ENCODE measurements around the gene SCARB1. TPM values are rescaled to one million over a fixed set of nuclear protein-coding genes. Genes with fewer than 3 reads are reported as not detected.

Gene SCARB1
- total and polyA plus RNA-seq, 2 donors (not counting 3 experiments of a cell fraction or from before 2014, with no cell fraction given): 125 to 141 TPM

- dilution Hi-C loops (cut with MboI; ENCODE audit: extremely low pct_ligation_motif_present, low sequenced_read_pairs): no loop called here
- no peak overlapping the region for H3K27ac ChIP-seq (ENCODE audit: insufficient read depth, low read depth, low read length)
- no peak overlapping the region for H2AFZ ChIP-seq (ENCODE audit: low read depth, low read length)
- H3K9me3 ChIP-seq (replicated peaks; ENCODE audit: control insufficient read depth, insufficient read depth, low read length): no peaks in the 10 kb centered on the region
- no peak overlapping the region for H3K4me3 ChIP-seq (replicated peaks in 1 of 3; ENCODE audit: insufficient read depth in 1 of 3, low read depth in 1 of 3, low read length in 3 of 3)
- DNase-seq (ENCODE audit: low read depth, low spot score) (no peak), FAIRE-seq (no peak)
- H3K9me1 ChIP-seq (replicated peaks; ENCODE audit: control insufficient read depth, extremely low read depth, insufficient read depth, low read length): no peaks in the 10 kb centered on the region
- BruUV-seq (replicated peaks): no TSS peak
- no peaks in the 10 kb centered on the region for H3K36me3 ChIP-seq (ENCODE audit: control insufficient read depth in 2 of 2, extremely low read depth in 1 of 2, insufficient read depth in 2 of 2, low read length in 2 of 2)
- no peaks in the 10 kb centered on the region for H3K27me3 ChIP-seq (ENCODE audit: control insufficient read depth in 2 of 2, insufficient read depth in 2 of 2, low read length in 2 of 2)
- peaks cover 35% of the 10 kb centered on the region for H3K79me2 ChIP-seq (ENCODE audit: control insufficient read depth, insufficient read depth, low read length)
- ChIA-PET CTCF (interaction anchor here (1.2 kb wide), 1 partner anchor 11 kb away, joined by 3 read pairs; no protein-coding TSS in a partner anchor), POLR2A (no interaction called here)
- no peak overlapping the region for H3K9ac ChIP-seq (replicated peaks; ENCODE audit: extremely low read depth, insufficient read depth, low read length)
- H3K4me2 ChIP-seq (ENCODE audit: insufficient read depth, low read length): no peak overlapping the region
- no peaks in the 10 kb centered on the region for H3K4me1 ChIP-seq (ENCODE audit: control insufficient read depth, extremely low read depth, insufficient read depth, low read length)
- intact Hi-C loops (cut with micrococcal nuclease): no loop called here
- TF ChIP-seq FOS (IDR thresholded peaks at IDR 0.05; ENCODE audit: borderline replicate concordance, insufficient read depth, low read length) (no peak), GATA2 (IDR thresholded peaks at IDR 0.05; ENCODE audit: insufficient read depth, insufficient read length, low read depth, low read length) (no peak)
- TF ChIP-seq, protein P1, sequence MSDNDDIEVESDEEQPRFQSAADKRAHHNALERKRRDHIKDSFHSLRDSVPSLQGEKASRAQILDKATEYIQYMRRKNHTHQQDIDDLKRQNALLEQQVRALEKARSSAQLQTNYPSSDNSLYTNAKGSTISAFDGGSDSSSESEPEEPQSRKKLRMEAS (IDR thresholded peaks at IDR 0.05; ENCODE audit: insufficient read depth, insufficient read length): no peak
- H4K20me1 ChIP-seq (replicated peaks; ENCODE audit: control insufficient read depth, extremely low read depth, insufficient read depth, low read length): no peaks in the 10 kb centered on the region
Measured at GRCh38 chr12:124848621-124849380, 14.9 kb downstream of the SCARB1 start.

DNA sequence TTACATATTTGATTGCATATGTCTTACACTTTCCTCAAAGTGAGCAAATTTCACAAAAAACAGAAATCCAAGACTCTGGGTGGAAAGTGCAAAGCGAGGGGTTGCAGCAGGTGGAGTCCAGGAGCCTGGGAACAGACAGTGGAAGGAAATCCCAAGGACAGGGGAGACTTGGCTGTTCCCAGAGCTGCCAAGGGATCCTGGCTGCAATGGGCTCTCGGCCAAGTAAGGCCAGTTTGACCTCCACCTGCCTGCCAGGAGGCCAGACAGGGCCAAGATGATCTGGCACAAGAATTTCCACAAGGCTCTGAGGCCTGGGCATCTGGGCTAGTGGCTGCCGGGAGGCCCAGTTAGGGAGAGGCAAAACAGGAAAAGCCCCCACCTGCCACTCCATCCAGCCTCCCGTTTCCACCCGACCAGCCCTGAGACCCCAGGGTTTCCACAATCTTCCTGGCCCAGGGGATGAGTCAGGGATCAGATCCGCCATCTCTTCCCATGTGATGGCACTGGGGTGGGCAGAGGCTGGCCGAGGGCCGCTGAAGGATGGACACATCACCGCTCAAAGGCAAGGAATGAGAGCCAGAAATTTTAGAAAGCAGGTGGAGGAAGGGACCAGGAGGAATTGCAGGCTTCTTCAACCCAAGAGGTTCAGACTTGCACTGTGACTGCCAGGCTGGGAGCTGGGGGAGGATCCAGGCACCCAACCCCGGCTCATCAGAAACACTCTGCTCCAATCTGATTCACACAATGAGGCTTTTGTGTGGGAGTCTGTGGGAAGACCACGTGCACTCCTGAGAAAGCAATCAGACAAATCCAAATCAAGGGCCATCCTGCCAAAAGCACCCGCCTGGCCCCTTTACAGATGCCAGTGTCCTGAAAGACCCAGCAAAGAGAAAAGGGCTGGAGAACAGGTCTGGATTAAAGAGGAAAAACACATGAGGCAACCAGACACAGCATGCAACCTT lies 16.3 kb downstream of the SCARB1 start:
- no peak overlapping the region for H3K4me3 ChIP-seq (replicated peaks in 1 of 3; ENCODE audit: insufficient read depth in 1 of 3, low read depth in 1 of 3, low read length in 3 of 3)
- intact Hi-C loops (cut with micrococcal nuclease): no loop called here
- H4K20me1 ChIP-seq (replicated peaks; ENCODE audit: control insufficient read depth, extremely low read depth, insufficient read depth, low read length): no peaks in the 10 kb centered on the region
- no peaks in the 10 kb centered on the region for H3K9me1 ChIP-seq (replicated peaks; ENCODE audit: control insufficient read depth, extremely low read depth, insufficient read depth, low read length)
- dilution Hi-C loops (cut with MboI; ENCODE audit: extremely low pct_ligation_motif_present, low sequenced_read_pairs): no loop called here
- POLR2A ChIA-PET: no interaction called here
- DNase-seq (ENCODE audit: low read depth, low spot score): peak; percentile 58
- no peak overlapping the region for H3K27ac ChIP-seq (ENCODE audit: insufficient read depth, low read depth, low read length)
- no peak overlapping the region for H3K4me2 ChIP-seq (ENCODE audit: insufficient read depth, low read length)
- no peaks in the 10 kb centered on the region for H3K27me3 ChIP-seq (ENCODE audit: control insufficient read depth in 2 of 2, insufficient read depth in 2 of 2, low read length in 2 of 2)
- peaks cover 34% of the 10 kb centered on the region for H3K79me2 ChIP-seq (ENCODE audit: control insufficient read depth, insufficient read depth, low read length)
- no peak overlapping the region for H2AFZ ChIP-seq (ENCODE audit: low read depth, low read length)
- TF ChIP-seq JUN (IDR thresholded peaks at IDR 0.05; ENCODE audit: borderline replicate concordance, insufficient read depth, insufficient read length, low read depth): no peak
- TF ChIP-seq EZH2 (IDR thresholded peaks at IDR 0.05; ENCODE audit: borderline replicate concordance, low read depth, low read length, severe bottlenecking): no peak
- TF ChIP-seq, protein P1 (IDR thresholded peaks at IDR 0.05; ENCODE audit: insufficient read depth, insufficient read length): no peak
- no peak for TF ChIP-seq POLR2AphosphoS5 (IDR thresholded peaks at IDR 0.05; ENCODE audit: insufficient read depth, low read depth, low read length)
- no peak for TF ChIP-seq POLR2A (IDR thresholded peaks at IDR 0.05; ENCODE audit: low read depth, low read length)
- TF ChIP-seq GATA2 (IDR thresholded peaks at IDR 0.05; ENCODE audit: insufficient read depth, insufficient read length, low read depth, low read length): no peak
- no peak for TF ChIP-seq MYC (IDR thresholded peaks at IDR 0.05; ENCODE audit: low read depth, low read length)
- no peak for TF ChIP-seq CTCF (IDR thresholded peaks at IDR 0.05; ENCODE audit: extremely low read depth in 1 of 2, insufficient read depth in 1 of 2, low read depth in 1 of 2, low read length in 2 of 2)
- no peak for TF ChIP-seq FOS (IDR thresholded peaks at IDR 0.05; ENCODE audit: borderline replicate concordance, insufficient read depth, low read length)
- no TSS peak for BruUV-seq (replicated peaks)
- no peaks in the 10 kb centered on the region for H3K9me3 ChIP-seq (replicated peaks; ENCODE audit: control insufficient read depth, insufficient read depth, low read length)
- no peak for FAIRE-seq
- CTCF ChIA-PET: no interaction called here
- H3K36me3 ChIP-seq (ENCODE audit: control insufficient read depth in 2 of 2, extremely low read depth in 1 of 2, insufficient read depth in 2 of 2, low read length in 2 of 2): no peaks in the 10 kb centered on the region
- H3K4me1 ChIP-seq (ENCODE audit: control insufficient read depth, extremely low read depth, insufficient read depth, low read length): no peaks in the 10 kb centered on the region
- no peak overlapping the region for H3K9ac ChIP-seq (replicated peaks; ENCODE audit: extremely low read depth, insufficient read depth, low read length)
